Measurements from ENCODE around the gene HAND1. TPM values are rescaled to one million over a fixed set of nuclear protein-coding genes. Genes with fewer than 3 reads are reported as not detected.

HAND1 gene
- total RNA-seq, 2 experiments from 2014 or later = not detected

DNA sequence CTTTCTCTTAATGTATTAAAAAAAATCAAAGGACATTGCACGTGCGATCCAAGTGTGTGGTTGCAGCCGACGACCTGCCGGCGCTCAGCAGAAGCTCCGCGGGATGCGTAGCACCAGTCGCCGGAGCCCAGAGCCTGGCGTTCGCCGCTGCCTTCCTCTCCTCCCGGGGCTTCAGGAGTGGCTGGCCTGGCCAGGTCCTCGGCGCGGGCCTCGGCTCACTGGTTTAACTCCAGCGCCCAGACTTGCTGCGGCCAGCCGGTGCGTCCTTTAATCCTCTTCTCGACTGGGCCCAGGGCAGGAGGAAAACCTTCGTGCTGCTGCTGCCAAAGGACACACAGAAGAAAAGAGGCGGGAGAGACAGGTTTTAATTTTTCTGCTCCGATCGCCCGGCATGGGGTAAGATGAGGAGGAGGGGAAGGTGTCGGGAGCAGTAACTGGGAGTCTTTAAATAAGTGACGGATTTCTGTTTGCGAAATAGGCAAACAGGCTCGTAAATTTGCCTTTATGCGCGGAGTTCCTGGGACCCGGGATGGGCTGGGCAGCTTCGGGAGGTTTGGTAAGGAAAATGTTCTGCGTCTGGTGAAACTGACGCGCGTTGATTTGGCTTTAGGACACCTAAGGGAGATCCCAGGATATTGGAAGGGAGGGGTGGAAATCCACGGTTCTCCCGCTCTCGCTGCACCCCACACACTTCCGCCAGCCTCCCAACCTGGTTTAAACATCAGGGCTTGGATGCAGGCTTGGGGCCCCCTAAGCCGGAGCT, 2.3 kb downstream of the HAND1 start:
- ChIA-PET POLR2A (no interaction called here), CTCF (interaction anchor here (0.8 kb wide), 1 partner anchor 8 kb away, joined by 3 read pairs; no protein-coding TSS in a partner anchor)
- ATAC-seq (no peak), DNase-seq (no peak)
- H3K4me1 Mint-ChIP-seq (ENCODE audit: low read depth) = peaks cover 30% of the 10 kb centered on the region
- peaks cover 81% of the 10 kb centered on the region for H3K27me3 Mint-ChIP-seq (ENCODE audit: low read depth)
- H3K36me3 Mint-ChIP-seq (ENCODE audit: low read depth) = peaks cover 2% of the 10 kb centered on the region
- peak overlapping the region; percentile 42 for H3K4me3 Mint-ChIP-seq
- no peaks in the 10 kb centered on the region for H3K9me3 Mint-ChIP-seq (ENCODE audit: insufficient read depth)
- peak overlapping the region; percentile 61 for H3K27ac Mint-ChIP-seq

DNA sequence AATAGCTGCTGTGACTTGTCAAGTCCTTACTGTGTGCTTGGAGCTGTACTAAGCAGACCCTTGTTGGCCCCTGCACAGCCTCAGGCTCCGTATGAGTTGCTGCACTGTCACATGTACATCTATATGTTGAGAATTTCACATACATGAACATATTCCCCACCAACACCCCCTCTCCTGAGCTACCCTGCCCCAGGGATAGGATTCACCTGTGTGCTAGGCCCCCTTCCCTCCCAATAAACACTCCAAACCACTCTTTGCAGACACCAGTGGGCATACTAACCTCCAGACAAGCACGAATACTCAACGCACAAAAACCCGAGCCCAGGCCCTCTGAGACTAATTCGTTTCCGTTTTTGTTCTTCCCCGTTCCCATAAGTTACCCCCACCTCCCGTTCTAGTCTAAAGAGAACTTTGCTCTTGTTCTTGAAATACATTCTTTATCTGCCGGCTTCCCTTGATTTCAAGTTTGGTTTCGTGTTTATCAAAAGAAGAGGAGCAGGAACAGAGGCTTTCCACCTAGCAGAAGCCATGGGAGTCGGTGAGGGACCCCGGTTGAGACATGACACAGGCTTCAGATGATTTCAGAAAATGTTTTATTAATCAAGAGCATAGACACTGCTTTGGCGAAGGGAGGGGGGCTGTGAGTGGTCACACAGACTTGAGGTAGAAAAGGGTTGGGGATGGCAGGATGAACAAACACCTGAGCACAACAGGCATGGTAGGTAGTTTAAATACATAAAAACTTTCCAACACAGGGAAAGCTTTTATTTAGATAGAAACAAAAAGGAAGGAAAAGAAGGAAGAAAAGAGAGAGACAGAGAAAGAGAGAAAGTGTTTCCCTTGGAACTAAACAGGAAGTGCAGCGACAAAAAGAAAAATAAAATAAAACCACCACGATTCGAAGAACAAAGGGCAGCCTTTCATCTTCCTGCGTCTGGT, 3.4 kb downstream of the HAND1 start:
- Mint-ChIP-seq H3K27ac (no peak overlapping the region), H3K4me3 (peak overlapping the region; percentile 28), H3K36me3 (ENCODE audit: low read depth) (peaks cover 2% of the 10 kb centered on the region)

DNA sequence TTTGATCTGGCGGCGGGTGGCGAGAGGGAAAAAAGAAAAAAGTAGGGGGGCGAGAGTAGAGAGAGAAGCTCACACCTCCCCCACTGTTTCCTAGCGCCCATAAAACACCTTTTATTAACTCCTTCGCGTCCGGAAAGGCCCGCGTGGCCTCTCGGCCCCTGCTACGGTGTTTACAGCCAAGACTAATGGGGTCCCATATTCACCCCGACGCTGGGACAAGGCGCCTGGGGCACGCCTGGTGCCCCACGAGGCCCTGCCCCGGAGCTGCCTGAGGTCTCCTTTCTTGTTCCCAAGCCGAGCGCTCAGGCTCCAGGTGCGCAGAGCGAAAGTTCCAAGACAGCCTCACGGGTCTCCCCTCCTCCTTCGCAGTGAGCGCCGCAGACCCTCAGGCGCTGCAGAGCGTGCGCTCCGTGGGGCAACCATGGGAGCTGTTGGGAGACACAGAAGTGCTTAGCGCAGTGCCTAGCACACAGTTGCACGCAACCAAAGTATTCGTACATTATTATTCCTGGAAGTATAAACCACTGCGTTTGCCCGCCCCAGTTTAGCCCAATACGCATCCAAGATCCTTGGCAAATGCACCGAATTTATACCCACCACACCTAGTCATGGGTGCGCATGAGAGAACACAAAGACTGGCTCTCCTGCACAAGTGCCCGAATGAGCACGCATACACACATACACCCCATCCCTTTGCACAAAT, 4.3 kb downstream of the HAND1 start:
- no peaks in the 10 kb centered on the region for H3K9me3 Mint-ChIP-seq (ENCODE audit: insufficient read depth)
- no peak overlapping the region for H3K4me3 Mint-ChIP-seq
- peaks cover 30% of the 10 kb centered on the region for H3K4me1 Mint-ChIP-seq (ENCODE audit: low read depth)
- ChIA-PET POLR2A (no interaction called here), CTCF (no interaction called here)
- no peak overlapping the region for H3K27ac Mint-ChIP-seq
- H3K36me3 Mint-ChIP-seq (ENCODE audit: low read depth) = no peaks in the 10 kb centered on the region
- peaks cover 77% of the 10 kb centered on the region for H3K27me3 Mint-ChIP-seq (ENCODE audit: low read depth)
- ATAC-seq (no peak), DNase-seq (no peak)

More for the DNA sequence above, 3.4 kb downstream of the HAND1 start:
- ATAC-seq = no peak
- Mint-ChIP-seq H3K27me3 (ENCODE audit: low read depth) (peaks cover 82% of the 10 kb centered on the region), H3K4me1 (ENCODE audit: low read depth) (peaks cover 30% of the 10 kb centered on the region), H3K9me3 (ENCODE audit: insufficient read depth) (no peaks in the 10 kb centered on the region)
- ChIA-PET POLR2A (interaction anchor here (0.5 kb wide), 1 partner anchor 184 kb away, joined by 3 read pairs; no protein-coding TSS in a partner anchor), CTCF (no interaction called here)
- DNase-seq = no peak

DNA sequence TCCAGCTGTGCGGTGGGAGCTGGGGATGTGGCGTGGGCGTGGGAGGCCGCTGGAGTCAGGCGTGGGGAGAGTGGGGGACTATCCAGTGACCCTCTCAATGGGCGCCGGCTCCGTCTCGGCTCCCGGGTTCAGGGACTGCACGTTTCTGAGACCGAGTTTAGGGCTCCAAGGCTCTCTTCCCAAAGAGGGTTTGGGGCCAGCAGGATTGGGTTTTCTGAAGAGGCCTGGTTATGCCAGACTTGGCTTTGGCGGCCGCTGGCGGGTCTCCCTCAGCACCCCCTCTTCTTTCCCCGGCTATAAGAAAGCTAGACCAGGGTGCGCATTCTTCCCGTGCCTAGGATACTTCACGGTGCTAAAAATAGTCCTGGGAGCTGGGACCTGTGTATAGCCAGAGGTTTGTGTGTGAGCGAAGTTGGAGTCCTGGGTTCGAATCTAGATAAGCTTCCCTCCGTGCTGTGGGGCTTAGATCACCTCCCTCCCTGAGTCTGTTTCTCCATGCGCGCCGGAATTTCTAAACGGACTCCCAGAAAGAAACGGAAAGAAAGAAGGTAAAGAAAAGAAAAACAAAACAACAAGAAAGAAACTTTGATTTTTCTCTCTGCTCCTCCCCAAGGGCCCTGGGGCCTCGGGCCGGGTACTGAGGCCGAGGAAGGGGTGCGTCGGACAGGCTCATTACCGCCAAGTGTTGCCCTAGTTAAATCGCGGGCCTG, 5.0 kb downstream of the HAND1 start:
- peaks cover 30% of the 10 kb centered on the region for H3K4me1 Mint-ChIP-seq (ENCODE audit: low read depth)
- H3K36me3 Mint-ChIP-seq (ENCODE audit: low read depth) = no peaks in the 10 kb centered on the region
- H3K4me3 Mint-ChIP-seq = no peak overlapping the region
- ATAC-seq = no peak
- DNase-seq = no peak
- peaks cover 75% of the 10 kb centered on the region for H3K27me3 Mint-ChIP-seq (ENCODE audit: low read depth)
- POLR2A ChIA-PET = no interaction called here
- no peak overlapping the region for H3K27ac Mint-ChIP-seq
- CTCF ChIA-PET = no interaction called here
- no peaks in the 10 kb centered on the region for H3K9me3 Mint-ChIP-seq (ENCODE audit: insufficient read depth)

DNA sequence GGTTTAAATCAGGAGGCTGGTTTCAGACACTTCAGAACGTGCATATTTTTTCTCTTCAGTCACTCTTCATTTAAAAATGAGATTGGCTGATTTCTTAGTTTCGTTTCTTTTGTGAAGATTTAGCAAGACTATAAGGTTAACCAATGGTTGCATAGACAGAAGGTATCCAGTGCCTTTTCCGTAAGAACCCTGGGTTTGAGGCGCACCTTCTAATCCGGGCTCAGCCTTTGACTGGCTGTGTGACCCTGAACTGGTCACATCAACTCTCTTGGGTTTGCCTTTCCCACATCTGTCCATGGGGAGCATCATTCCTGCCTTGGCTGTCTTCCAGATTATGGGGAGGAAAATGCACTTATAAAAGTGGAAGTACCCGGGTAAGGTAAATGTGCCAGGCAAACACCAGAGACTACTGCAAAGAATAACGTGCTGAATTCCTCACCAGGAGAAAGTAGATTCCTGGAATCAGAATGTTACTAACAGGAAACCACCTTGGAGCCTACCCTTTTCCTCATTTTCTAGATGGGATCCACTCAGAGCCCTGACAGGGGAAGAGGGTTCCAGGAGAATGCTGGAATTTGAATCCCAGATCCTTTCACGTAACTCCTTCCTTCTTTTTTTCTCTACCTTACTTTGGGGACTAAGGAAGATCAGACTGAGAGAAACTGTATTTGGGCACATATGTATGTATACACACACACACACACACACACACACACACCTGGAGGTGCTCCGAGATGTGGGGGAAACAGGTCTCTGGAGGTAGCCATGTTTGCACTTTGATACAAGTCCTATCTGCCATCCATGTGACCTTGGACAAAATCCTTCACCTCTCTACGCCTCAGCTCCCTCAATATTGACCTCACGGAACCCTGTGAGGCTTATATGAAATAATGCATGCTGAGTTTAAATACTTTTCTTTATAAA, 6.8 kb downstream of the HAND1 start:
- Mint-ChIP-seq H3K4me1 (ENCODE audit: low read depth) (peaks cover 26% of the 10 kb centered on the region), H3K9me3 (ENCODE audit: insufficient read depth) (no peaks in the 10 kb centered on the region), H3K27ac (no peak overlapping the region), H3K36me3 (ENCODE audit: low read depth) (no peaks in the 10 kb centered on the region), H3K27me3 (ENCODE audit: low read depth) (peaks cover 61% of the 10 kb centered on the region), H3K4me3 (no peak overlapping the region)
- ATAC-seq = no peak
- no peak for DNase-seq
- ChIA-PET CTCF (interaction anchor here (1.0 to 2.2 kb wide), 3 partner anchors 8 to 140 kb away, joined by 3 to 6 read pairs (median 4); no protein-coding TSS in a partner anchor), POLR2A (no interaction called here)

DNA sequence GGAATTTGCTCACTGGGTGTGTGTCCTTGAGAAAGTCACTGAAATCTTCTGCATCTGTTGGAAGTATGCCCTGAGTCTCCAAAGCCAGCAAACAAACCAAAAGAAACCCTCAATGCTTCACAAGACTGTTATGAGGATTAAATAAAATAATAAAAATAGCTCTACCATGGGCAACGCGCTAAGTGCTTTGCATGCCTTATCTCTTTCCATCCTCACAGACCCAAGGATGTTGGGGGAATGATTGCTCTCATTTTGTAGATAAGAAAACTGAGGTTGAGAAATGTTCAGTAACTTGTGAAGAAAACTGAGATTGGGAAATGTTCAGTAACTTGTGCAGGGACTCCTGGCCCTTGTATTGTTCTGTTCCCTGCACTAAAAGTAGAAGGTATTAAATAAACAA, 7.9 kb downstream of the HAND1 start:
- Mint-ChIP-seq H3K4me1 (ENCODE audit: low read depth) (peaks cover 19% of the 10 kb centered on the region), H3K27ac (no peak overlapping the region), H3K27me3 (ENCODE audit: low read depth) (peaks cover 55% of the 10 kb centered on the region), H3K36me3 (ENCODE audit: low read depth) (no peaks in the 10 kb centered on the region), H3K4me3 (no peak overlapping the region), H3K9me3 (ENCODE audit: insufficient read depth) (no peaks in the 10 kb centered on the region)
- DNase-seq (no peak), ATAC-seq (no peak)
- ChIA-PET CTCF (interaction anchor here (2.2 kb wide), 1 partner anchor 141 kb away, joined by 6 read pairs; no protein-coding TSS in a partner anchor), POLR2A (no interaction called here)

DNA sequence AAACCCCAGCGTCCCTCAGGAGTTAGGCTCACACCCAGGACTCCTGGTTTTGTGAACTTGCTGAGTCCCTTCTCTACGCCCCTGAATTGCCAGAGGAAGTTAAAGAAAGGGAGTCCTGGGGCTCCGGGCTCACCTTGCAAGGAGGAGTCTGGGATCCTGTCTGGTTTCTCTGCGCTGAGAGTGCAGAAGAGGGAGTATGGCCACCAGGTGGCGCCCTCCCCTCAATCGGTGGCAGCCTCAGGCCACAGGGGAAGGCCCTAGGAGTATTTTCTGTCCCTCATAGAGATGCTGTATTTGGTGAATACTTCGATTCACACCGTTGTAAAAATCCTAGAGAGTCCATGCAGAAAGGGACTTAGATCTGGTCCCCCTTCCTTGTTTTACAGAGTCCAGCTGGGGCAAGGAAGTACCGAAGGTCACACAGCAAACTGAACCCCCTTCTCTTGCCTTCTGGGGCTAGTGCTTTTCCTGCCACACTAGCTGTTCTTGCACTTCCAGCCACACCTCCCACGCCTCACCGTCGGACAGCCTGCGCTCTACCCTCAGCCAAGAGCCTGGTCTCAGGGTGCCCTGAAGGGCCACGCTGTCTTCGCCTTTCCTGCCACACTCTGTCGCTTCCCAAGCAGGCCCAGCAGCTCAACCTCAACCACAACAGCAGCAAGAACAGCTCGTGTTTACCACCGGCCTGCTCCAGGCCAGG, 10.2 kb downstream of the HAND1 start:
- no peaks in the 10 kb centered on the region for H3K36me3 Mint-ChIP-seq (ENCODE audit: low read depth)
- ATAC-seq (peak; percentile 98), DNase-seq (peak; percentile 82)
- no peak overlapping the region for H3K4me3 Mint-ChIP-seq
- CTCF ChIA-PET = interaction anchor here (0.6 to 3.1 kb wide), 20 partner anchors 8 to 493 kb away, joined by 3 to 19 read pairs (median 4); no protein-coding TSS in a partner anchor
- no peaks in the 10 kb centered on the region for H3K4me1 Mint-ChIP-seq (ENCODE audit: low read depth)
- no peaks in the 10 kb centered on the region for H3K9me3 Mint-ChIP-seq (ENCODE audit: insufficient read depth)
- POLR2A ChIA-PET = no interaction called here
- no peak overlapping the region for H3K27ac Mint-ChIP-seq
- peaks cover 33% of the 10 kb centered on the region for H3K27me3 Mint-ChIP-seq (ENCODE audit: low read depth)

DNA sequence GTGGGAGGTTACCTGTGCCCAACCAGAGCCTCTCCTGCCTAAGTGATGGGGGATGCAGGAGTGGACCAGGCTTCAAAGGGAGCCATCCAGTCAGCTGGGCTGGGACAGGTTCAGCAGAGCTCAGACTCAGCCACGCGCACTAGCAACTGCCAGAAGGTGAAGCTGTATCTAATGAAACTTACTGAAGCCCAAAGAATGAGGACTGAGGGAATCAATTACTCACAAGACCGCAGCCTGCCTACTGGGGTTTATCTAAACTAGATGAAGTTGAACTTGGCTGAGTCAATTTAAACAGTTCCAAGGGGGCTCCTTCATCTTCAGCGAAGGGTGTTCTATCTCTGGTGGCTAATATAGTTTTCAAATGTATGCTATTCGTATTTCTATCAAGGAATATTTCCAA, 11.4 kb downstream of the HAND1 start:
- Mint-ChIP-seq H3K27me3 (ENCODE audit: low read depth) (peaks cover 29% of the 10 kb centered on the region), H3K36me3 (ENCODE audit: low read depth) (no peaks in the 10 kb centered on the region), H3K4me1 (ENCODE audit: low read depth) (no peaks in the 10 kb centered on the region), H3K9me3 (ENCODE audit: insufficient read depth) (no peaks in the 10 kb centered on the region), H3K4me3 (no peak overlapping the region), H3K27ac (no peak overlapping the region)
- ATAC-seq (no peak), DNase-seq (no peak)
- ChIA-PET POLR2A (no interaction called here), CTCF (interaction anchor here (0.7 to 3.1 kb wide), 9 partner anchors 9 to 394 kb away, joined by 3 to 19 read pairs (median 6); no protein-coding TSS in a partner anchor)

DNA sequence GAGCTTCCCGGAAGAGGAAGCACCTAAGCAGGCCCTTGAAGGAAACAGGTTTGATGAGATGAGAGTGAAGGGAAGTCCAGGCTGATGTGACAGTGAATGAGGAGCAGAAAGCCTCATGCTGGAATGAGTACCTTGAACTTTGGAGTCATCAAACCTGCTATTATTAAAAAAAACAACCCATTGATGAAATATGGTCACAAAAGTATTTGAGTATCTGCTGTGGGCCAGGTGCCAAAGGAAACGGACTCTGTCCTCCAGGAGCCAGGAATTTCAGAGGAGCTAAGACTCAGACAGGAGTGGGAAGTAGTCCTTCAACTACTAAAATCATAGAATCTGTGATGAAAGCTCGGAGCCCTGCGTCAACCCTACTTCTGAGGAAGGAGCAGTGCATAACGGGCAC, 11.9 kb downstream of the HAND1 start:
- peaks cover 24% of the 10 kb centered on the region for H3K27me3 Mint-ChIP-seq (ENCODE audit: low read depth)
- CTCF ChIA-PET = interaction anchor here (0.9 to 3.1 kb wide), 8 partner anchors 9 to 394 kb away, joined by 3 to 19 read pairs (median 7); no protein-coding TSS in a partner anchor
- no peak for ATAC-seq
- no peaks in the 10 kb centered on the region for H3K4me1 Mint-ChIP-seq (ENCODE audit: low read depth)
- no peak for DNase-seq
- POLR2A ChIA-PET = interaction anchor here (0.7 kb wide), 1 partner anchor 75 kb away, joined by 3 read pairs; no protein-coding TSS in a partner anchor
- H3K27ac Mint-ChIP-seq = no peak overlapping the region
- H3K36me3 Mint-ChIP-seq (ENCODE audit: low read depth) = no peaks in the 10 kb centered on the region
- H3K4me3 Mint-ChIP-seq = no peak overlapping the region
- no peaks in the 10 kb centered on the region for H3K9me3 Mint-ChIP-seq (ENCODE audit: insufficient read depth)

DNA sequence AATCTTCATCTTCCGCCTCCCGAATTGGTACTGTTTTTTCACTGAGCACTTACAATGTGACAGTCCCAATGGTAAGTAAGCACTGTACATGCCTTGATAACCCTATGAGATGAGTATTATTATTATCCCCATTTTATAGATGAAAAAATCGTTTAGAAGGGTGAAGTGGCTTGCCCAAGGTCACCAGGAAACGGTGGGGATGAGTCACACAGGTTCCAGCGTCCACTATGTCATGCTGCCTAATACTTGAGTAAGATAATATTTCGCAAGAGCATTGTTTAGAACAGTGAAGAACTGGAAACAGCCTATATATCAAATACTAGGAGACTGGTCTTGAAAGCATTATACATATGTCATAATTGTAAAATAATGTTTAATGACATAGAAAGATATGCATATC, 12.9 kb downstream of the HAND1 start:
- CTCF ChIA-PET = interaction anchor here (2.5 to 3.1 kb wide), 2 partner anchors 15 to 147 kb away, joined by 9 to 19 read pairs; no protein-coding TSS in a partner anchor
- Mint-ChIP-seq H3K27me3 (ENCODE audit: low read depth) (peaks cover 14% of the 10 kb centered on the region), H3K4me3 (no peak overlapping the region), H3K36me3 (ENCODE audit: low read depth) (no peaks in the 10 kb centered on the region), H3K27ac (no peak overlapping the region), H3K4me1 (ENCODE audit: low read depth) (no peaks in the 10 kb centered on the region), H3K9me3 (ENCODE audit: insufficient read depth) (no peaks in the 10 kb centered on the region)
- ATAC-seq (no peak), DNase-seq (no peak)
- POLR2A ChIA-PET = no interaction called here

All from activated CD8-positive, alpha-beta T cell treated with anti-CD3 and anti-CD28 coated beads, Interleukin-2, amount 10 ng/mL, durations not matched to agents 7 days and 5 days (primary cell).